IgD-negative memory B cell (primary cell): ENCODE results near the gene ZBTB44. TPM values are rescaled to one million over a fixed set of nuclear protein-coding genes. Genes with fewer than 3 reads are reported as not detected.
A peak's percentile ranks its signal among the peaks of the same experiment; 100 is the strongest.

Source experiments
- H3K27ac Mint-ChIP-seq, 3 donors: one replicate each; pipeline ENCODE4 v1.8.0; 2020 to 2022; ENCODE audit warnings: mild to moderate bottlenecking in 3 of 3, mixed read lengths in 3 of 3, moderate library complexity in 1 of 3
- H3K27me3 Mint-ChIP-seq: one replicate; pipeline ENCODE4 v1.8.0; 2021; ENCODE audit warnings: mixed read lengths
- H3K36me3 Mint-ChIP-seq: one replicate; pipeline ENCODE4 v1.8.0; 2020; ENCODE audit warnings: mild to moderate bottlenecking, mixed read lengths
- H3K4me1 Mint-ChIP-seq, 3 donors: one replicate each; pipeline ENCODE4 v1.8.0; 2020 to 2022; ENCODE audit warnings: mixed read lengths in 3 of 3, mild to moderate bottlenecking in 1 of 3
- H3K4me3 Mint-ChIP-seq, 4 donors: one replicate each; pipeline ENCODE4 v1.8.0; 2020 to 2022; ENCODE audit warnings: mild to moderate bottlenecking in 4 of 4, mixed read lengths in 4 of 4, moderate library complexity in 3 of 4
- H3K9me3 Mint-ChIP-seq, 3 donors: one replicate each; pipeline ENCODE4 v1.8.0; 2020 to 2021; ENCODE audit warnings: mixed read lengths in 3 of 3, mild to moderate bottlenecking in 1 of 3
- polyA plus RNA-seq: library from polyadenylated mRNA; unstranded; fragments of 300-500 nt; fragmentation: Illumina TruSeq; gene quantifications from one replicate; pipeline ENCODE4 v1.2.3, GENCODE V29; 2021

The ZBTB44 gene
- polyA plus RNA-seq, 1 donor from 2014 or later, result 5.8 TPM

DNA sequence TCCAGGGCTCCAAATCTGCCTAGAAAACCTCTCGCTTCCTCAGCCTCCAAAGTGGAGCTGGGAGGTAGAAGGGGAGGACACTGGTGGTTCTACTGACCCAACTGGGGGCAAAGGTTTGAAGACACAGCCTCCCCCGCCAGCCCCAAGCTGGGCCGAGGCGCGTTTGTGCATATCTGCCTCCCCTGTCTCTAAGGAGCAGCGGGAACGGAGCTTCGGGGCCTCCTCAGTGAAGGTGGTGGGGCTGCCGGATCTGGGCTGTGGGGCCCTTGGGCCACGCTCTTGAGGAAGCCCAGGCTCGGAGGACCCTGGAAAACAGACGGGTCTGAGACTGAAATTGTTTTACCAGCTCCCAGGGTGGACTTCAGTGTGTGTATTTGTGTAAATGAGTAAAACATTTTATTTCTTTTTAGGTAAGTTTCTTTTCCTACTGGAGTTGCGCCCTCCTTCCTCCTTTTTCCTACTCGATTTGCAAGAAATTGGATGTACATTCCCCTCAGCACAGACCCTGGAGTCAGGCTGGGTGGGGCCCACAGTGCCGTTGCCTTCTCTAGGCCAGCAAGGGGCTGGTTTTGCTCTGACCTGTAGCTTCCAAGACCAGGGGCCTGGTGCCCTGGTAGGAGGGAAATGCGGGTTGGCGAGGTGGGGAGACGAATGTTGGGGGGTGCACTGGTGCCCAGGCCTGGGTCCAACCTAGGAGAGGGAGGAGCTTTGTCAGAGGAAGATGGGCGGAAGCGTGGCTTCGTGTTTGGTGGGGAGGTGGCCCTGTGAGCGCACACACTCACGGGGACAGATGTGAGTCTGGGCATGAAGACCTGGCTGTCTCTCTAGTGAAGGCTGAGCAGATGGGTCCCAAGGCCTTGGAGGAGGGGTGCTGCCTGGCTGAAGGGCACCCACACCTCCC lies 104.5 kb downstream of the ZBTB44 start:
- Mint-ChIP-seq H3K4me3 (no peak overlapping the region), H3K4me1 (peaks cover 0 to 7% (median 5%) of the 10 kb centered on the region in 3 donors), H3K9me3 (no peaks in the 10 kb centered on the region), H3K27me3 (no peaks in the 10 kb centered on the region), H3K27ac (peak overlapping the region in 2 of 3 donors; percentile 47 to 88), H3K36me3 (peaks cover 6% of the 10 kb centered on the region)

DNA sequence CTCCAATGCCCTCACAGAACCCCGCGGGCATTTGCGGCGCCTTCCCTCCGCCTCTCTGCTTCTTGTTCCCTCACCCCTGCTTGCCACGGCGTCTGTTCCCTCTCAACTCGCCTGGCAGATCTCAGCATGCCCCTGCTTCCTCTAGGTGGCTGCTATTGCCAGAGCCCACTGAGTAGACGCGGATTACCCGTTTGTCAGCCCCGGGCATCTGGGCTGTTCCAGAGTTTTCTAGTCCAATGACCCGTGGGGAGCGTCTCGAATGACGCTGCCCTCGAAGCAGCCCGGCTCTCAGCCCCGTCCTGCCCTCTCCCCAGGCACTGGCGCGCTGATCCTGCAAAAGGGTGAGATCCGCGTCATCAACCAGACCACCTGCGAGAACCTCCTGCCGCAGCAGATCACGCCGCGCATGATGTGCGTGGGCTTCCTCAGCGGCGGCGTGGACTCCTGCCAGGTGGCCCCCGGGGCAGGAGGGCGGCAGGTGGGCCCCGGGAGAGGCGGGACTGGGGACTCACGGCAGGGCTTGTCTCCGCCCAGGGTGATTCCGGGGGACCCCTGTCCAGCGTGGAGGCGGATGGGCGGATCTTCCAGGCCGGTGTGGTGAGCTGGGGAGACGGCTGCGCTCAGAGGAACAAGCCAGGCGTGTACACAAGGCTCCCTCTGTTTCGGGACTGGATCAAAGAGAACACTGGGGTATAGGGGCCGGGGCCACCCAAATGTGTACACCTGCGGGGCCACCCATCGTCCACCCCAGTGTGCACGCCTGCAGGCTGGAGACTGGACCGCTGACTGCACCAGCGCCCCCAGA lies 105.4 kb downstream of the ZBTB44 start:
- H3K27me3 Mint-ChIP-seq, result no peaks in the 10 kb centered on the region
- H3K27ac Mint-ChIP-seq, result peak overlapping the region in 1 of 3 donors; percentile 78
- H3K36me3 Mint-ChIP-seq, result peaks cover 6% of the 10 kb centered on the region
- no peaks in the 10 kb centered on the region for H3K9me3 Mint-ChIP-seq
- H3K4me1 Mint-ChIP-seq, result peaks cover 0 to 7% (median 5%) of the 10 kb centered on the region in 3 donors
- H3K4me3 Mint-ChIP-seq, result peak overlapping the region in 1 of 4 donors; percentile 37

DNA sequence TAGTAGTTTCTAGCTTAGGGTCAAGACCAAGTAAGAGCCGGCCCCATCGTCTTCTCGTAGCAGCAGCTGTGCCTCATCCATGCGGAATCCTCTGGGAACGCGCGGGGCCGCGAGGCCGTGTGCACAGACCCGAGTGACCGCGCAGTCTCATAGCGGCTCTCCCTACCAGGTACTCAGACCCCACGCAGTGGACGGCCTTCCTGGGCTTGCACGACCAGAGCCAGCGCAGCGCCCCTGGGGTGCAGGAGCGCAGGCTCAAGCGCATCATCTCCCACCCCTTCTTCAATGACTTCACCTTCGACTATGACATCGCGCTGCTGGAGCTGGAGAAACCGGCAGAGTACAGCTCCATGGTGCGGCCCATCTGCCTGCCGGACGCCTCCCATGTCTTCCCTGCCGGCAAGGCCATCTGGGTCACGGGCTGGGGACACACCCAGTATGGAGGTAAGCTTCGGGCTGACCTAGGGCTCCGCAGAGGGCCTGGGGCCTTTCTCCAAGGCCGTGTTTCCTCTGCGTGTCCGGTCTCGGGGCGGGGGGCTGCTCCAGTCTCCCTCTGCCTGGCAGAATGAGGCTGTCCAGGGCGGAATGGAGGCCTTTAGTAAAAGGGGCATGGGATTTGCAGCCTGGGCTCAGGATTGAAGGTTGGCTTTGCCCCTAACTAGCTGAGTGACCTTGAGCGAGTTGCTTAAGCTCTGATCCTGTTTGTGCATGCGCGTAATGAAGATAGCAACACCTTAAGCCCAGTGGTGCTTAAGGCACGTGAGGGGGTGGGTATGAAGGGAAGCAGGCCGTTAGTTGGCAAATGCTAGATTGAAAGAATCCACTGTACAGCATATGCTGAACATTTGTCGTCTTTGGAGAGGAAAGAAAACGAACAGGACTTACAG lies 106.2 kb downstream of the ZBTB44 start:
- H3K27ac Mint-ChIP-seq, result peak overlapping the region in 1 of 3 donors; percentile 78
- peaks cover 0 to 7% (median 5%) of the 10 kb centered on the region in 3 donors for H3K4me1 Mint-ChIP-seq
- H3K36me3 Mint-ChIP-seq, result peaks cover 9% of the 10 kb centered on the region

DNA sequence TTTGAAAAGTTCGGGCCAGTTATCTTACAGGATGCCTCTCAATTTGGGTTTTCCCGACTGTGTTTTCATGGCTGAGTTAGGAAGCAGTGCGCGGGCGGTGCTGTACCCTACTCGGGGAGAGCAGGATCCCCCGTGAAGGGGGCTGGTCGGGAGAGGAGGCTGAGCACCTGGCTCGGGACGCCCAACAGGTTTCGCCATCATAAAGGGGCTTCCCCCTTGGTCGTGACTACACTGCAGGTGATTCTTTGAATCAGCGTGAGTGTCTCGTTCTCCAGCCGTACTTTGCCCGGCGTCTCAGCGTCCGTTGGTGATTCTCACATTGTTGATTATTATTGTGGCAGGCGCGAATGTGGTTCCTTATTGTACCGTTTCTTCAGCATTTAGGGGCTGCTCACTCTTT lies 108.6 kb downstream of the ZBTB44 start:
- no peaks in the 10 kb centered on the region for H3K27me3 Mint-ChIP-seq
- H3K9me3 Mint-ChIP-seq, result no peaks in the 10 kb centered on the region
- no peak overlapping the region for H3K27ac Mint-ChIP-seq
- H3K4me3 Mint-ChIP-seq, result no peak overlapping the region
- H3K4me1 Mint-ChIP-seq, result peaks cover 0 to 17% (median 13%) of the 10 kb centered on the region in 3 donors
- H3K36me3 Mint-ChIP-seq, result peaks cover 12% of the 10 kb centered on the region

More for the DNA sequence above, 106.2 kb downstream of the ZBTB44 start:
- Mint-ChIP-seq H3K27me3 (no peaks in the 10 kb centered on the region), H3K4me3 (no peak overlapping the region), H3K9me3 (no peaks in the 10 kb centered on the region)

DNA sequence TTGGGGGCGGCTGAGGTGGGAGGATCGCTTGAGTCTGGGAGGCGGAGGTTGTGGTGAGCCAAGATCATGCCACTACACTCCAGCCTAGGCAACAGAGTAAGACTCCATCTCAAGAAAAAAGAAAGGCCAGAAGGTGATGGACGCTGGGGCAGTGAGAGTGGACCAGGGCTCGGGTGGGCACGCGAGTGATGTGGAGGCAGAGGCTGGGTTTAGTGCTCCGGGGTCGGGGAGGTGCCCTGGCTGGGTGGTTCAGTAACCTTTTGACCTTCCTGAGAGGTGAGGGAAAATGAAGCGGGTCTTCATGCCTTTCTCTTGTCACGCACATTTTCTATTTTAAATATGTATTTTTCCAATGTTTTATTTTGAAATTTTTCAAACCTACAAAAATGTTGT lies 110.0 kb downstream of the ZBTB44 start:
- Mint-ChIP-seq H3K36me3 (peaks cover 16% of the 10 kb centered on the region), H3K4me3 (peak overlapping the region in 1 of 4 donors; percentile 58), H3K27me3 (no peaks in the 10 kb centered on the region), H3K27ac (peak overlapping the region in 1 of 3 donors; percentile 65), H3K9me3 (no peaks in the 10 kb centered on the region), H3K4me1 (peaks cover 0 to 16% (median 13%) of the 10 kb centered on the region in 3 donors)

DNA sequence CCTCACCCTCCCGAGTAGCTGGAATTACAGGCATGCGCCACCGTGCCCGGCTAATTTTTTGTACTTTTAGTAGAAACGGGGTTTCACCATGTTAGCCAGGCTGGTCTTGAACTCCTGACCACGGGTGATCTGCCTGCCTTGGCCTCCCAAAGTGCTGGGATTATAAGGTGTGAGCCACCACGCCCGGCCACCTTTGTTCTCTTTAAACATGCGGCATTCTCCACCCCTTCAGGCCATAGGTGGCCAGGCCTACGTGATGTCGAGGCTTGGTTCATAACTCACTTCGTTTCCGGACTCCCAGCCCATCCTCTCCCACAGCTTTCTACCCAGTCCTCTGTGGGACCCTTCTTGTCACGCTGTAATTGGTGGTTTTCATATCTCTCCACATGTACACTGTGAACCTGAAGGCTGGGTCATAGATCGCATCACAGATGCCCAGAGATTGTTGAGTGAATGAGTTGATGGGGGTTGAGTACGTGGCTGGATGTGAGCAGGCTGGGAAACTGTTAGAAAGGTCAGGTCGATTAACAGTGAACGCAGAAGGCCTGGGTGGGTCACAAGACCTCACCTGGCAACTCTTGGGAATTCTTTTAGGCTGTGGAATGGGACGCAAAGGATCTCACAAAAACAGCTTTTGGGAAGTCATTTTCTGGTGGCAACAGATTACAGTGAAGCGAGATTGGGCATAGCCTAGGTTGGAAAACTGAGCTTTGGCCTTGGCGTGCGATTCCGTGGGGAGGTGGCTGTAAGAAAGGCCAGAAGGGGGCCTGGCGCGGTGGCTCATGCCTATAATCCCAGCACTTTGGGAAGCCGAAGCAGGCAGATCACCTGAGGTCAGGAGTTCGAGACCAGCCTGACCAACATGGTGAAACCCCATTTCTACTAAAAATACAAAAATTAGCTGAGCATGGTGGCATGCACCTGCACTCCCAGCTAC lies 110.7 kb downstream of the ZBTB44 start:
- H3K36me3 Mint-ChIP-seq, result peaks cover 16% of the 10 kb centered on the region
- H3K4me1 Mint-ChIP-seq, result peaks cover 0 to 16% (median 13%) of the 10 kb centered on the region in 3 donors
- H3K27ac Mint-ChIP-seq, result peak overlapping the region in 1 of 3 donors; percentile 84
- no peaks in the 10 kb centered on the region for H3K27me3 Mint-ChIP-seq
- no peaks in the 10 kb centered on the region for H3K9me3 Mint-ChIP-seq
- no peak overlapping the region for H3K4me3 Mint-ChIP-seq

DNA sequence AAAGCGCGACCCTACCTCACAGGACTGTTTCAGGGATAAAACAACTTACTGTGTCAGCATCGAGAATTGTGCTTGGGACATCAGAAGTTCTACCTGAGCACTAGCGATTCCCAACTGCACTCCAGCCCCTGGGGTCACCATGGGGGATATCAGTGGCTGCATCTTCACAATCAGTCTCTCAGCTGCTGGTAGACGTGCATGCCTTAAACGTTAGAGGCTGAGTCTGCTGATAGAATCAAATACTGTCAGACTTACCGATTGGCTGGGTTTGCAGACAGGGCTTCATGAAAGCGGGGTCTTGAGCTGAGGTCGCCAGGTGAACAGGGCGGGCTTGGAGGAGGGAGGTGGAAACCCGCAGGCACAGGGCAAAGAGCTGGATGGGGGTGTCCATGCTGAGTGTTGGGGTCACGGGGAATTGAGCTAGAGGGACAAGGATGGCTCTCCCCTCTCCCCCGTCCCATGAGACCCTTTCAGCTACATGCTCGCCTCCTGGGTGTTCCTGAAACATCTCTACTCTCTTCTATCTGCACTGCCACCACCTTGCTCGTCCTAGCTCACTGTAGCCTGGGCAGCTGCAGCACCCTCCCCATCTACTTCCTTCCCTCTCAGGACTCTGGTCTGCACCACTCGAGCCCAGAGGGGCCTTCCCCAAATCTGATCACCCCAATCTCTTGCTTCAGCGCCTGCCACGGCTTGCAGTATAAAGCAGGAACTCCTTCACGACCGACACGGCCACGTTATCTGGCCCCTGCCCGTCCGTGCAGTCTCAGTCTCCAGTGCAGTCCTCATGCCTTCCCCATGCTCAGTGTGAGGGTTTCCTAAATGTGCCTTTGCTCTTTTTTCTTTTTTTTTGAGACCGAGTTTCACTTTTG lies 111.7 kb downstream of the ZBTB44 start:
- Mint-ChIP-seq H3K9me3 (no peaks in the 10 kb centered on the region), H3K27me3 (no peaks in the 10 kb centered on the region), H3K4me1 (peaks cover 0 to 16% (median 13%) of the 10 kb centered on the region in 3 donors), H3K27ac (peak overlapping the region in 2 of 3 donors; percentile 1 to 84), H3K4me3 (peak overlapping the region in 2 of 4 donors; percentile 30 to 68), H3K36me3 (peaks cover 16% of the 10 kb centered on the region)

DNA sequence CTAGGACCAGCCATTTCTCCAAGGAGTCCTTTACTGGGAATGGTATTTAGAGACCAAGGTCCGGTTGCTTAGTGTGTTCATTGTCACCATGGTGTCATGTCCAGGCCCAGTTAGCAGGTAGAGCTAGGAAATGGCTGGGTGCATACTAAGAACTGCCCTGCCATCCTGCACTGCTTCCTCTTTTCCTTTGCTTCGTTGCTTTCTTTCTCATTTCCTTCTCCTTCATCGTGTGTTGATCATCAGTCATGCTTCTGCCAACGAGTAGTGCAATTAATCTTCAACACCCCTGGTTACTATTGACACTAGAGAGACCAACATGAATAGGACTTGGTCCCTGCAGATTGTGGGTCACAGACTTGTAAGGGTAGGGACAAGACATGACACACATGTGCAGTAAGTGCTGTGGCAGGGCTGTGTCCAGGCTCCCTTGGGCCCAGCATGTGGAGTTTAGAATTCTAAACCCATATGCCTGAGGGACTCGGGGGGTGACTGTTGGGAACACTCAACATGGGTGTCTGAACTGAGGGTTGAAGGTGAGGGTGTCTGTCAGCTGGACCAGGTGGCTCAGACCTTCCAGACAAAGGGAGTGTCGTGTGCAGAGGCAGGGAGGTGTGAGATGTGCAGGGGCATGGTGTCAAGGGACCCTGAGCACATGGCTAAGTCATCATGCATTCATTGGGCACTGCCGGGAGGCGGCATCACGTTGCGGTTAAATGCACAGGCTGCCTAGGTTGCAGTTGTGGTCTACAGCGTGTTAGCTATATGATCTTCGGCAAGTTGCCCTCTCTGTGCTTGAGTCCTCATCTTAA lies 112.5 kb downstream of the ZBTB44 start:
- Mint-ChIP-seq H3K9me3 (no peaks in the 10 kb centered on the region), H3K27me3 (no peaks in the 10 kb centered on the region), H3K4me1 (peaks cover 0 to 16% (median 13%) of the 10 kb centered on the region in 3 donors), H3K4me3 (peak overlapping the region in 1 of 4 donors; percentile 52), H3K36me3 (peaks cover 16% of the 10 kb centered on the region), H3K27ac (peak overlapping the region; percentile 0 to 27 (median 1))

DNA sequence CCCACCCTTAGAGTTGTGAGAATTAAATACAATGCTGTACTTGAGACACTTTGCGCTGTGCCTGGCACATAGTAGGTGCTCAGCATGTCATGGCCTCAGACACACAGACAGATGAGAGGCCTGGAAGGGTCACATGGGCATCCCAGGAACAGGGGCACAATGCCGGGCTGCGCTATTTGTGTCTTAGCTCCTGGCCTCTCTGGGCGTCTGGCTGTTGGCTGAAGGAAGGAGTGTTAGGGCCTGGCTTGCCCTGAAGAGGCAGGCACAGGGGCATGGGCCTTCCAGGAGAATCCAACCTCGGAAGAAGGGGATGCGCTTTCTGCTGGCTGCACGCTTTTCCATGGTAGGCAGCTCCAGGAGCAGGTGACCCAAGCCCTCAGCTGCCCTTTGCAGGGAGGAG lies 113.7 kb downstream of the ZBTB44 start:
- Mint-ChIP-seq H3K9me3 (no peaks in the 10 kb centered on the region), H3K36me3 (peaks cover 14% of the 10 kb centered on the region), H3K27ac (peak overlapping the region in 1 of 3 donors; percentile 70), H3K27me3 (no peaks in the 10 kb centered on the region), H3K4me1 (peaks cover 0 to 15% (median 13%) of the 10 kb centered on the region in 3 donors), H3K4me3 (no peak overlapping the region)

DNA sequence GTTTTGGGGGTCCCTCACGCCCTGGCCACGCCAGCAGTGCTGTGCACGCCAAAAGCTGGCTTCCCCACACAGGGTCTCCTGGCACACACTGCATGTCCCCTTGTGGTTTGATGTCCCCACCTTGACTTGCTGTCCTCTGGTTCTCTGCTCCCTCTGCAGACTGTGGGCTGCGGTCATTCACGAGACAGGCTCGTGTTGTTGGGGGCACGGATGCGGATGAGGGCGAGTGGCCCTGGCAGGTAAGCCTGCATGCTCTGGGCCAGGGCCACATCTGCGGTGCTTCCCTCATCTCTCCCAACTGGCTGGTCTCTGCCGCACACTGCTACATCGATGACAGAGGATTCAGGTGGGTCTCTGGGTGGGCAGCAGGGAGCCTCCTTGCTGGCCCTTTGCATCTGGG lies 114.9 kb downstream of the ZBTB44 start:
- H3K9me3 Mint-ChIP-seq, result no peaks in the 10 kb centered on the region
- H3K4me1 Mint-ChIP-seq, result peaks cover 0 to 14% (median 13%) of the 10 kb centered on the region in 3 donors
- H3K27ac Mint-ChIP-seq, result no peak overlapping the region
- no peaks in the 10 kb centered on the region for H3K27me3 Mint-ChIP-seq
- peaks cover 11% of the 10 kb centered on the region for H3K36me3 Mint-ChIP-seq
- H3K4me3 Mint-ChIP-seq, result no peak overlapping the region

DNA sequence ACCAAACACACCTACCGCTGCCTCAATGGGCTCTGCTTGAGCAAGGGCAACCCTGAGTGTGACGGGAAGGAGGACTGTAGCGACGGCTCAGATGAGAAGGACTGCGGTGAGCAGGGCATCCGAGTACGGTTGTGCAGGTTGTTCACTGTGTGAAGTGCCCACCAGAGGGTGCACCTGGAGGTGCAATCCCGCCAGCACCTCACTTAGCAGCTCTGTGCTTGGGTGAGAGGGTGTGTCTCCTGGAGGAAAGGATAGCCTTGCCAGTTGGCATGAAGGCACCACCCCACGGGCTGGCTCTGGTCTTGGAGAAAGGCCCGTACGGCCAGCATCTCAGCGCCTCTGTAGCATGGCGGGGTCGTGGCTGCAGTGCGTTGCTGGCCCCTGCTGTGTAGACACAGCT lies 115.8 kb downstream of the ZBTB44 start:
- peaks cover 11% of the 10 kb centered on the region for H3K36me3 Mint-ChIP-seq
- H3K27me3 Mint-ChIP-seq, result no peaks in the 10 kb centered on the region
- no peaks in the 10 kb centered on the region for H3K9me3 Mint-ChIP-seq
- H3K27ac Mint-ChIP-seq, result peak overlapping the region in 1 of 3 donors; percentile 35
- no peak overlapping the region for H3K4me3 Mint-ChIP-seq
- H3K4me1 Mint-ChIP-seq, result peaks cover 0 to 14% (median 13%) of the 10 kb centered on the region in 3 donors

DNA sequence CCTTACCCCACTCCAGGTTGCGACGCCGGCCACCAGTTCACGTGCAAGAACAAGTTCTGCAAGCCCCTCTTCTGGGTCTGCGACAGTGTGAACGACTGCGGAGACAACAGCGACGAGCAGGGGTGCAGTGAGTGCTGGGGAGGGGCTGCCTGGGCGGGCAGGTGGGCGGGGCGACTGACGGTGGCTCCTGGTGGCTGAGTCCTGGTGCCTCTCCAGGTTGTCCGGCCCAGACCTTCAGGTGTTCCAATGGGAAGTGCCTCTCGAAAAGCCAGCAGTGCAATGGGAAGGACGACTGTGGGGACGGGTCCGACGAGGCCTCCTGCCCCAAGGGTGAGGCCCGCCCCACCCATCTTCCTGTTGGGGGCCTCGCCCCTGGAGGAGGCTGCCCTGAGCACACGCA lies 116.4 kb downstream of the ZBTB44 start:
- Mint-ChIP-seq H3K27ac (peak overlapping the region in 1 of 3 donors; percentile 35), H3K36me3 (peaks cover 10% of the 10 kb centered on the region), H3K4me3 (no peak overlapping the region), H3K4me1 (peaks cover 0 to 13% (median 11%) of the 10 kb centered on the region in 3 donors), H3K9me3 (no peaks in the 10 kb centered on the region), H3K27me3 (no peaks in the 10 kb centered on the region)
